Activated T-cell treated with anti-CD3 and anti-CD28 coated beads, Interleukin-2, amount 50 U/mL, for 1 hour (primary cell): ENCODE data around the gene SLC22A3.
"Not testable (repeated sequence)": the region's sequence is repeated elsewhere in the genome, so short reads cannot be mapped to it uniquely, and the experiment has no call there.

Experiments
- DNase-seq: peaks from one replicate; pipeline ENCODE4 v3.0.0-alpha.2; 2020

SLC22A3 gene

DNA sequence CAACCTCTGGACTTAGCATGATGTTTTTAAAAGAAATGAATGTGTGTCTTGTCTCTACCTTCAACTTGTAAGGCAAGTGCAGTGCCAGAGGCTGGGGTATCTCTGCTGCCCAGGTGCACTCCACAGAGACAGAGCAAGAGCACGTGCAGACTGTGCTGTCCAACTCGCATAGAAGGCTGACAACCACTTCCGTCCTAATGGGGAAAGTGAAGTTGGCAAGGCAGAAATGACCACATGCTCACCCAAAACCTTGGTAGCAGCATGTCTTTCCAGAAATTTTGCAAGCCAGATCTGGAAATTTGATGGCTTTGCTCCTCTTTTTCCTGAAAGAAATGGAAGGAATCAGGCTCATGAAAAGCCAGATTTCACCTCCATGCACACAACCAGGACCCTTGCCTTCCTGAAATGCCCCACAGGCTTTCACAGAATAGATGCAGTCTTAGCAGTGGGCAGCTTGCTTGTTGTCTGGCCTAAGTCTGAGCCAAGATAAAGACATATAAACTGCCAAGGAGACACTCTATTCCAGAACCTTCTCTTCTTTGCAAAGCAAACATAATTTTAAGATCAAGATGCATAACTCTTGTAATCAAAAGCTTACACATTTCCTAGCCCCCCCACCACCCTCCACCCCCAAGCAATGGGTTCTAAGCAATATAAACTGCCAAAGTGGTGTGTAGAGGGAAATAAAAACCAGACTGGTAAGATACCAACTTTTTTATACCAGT, 26.8 kb downstream of the SLC22A3 start:
- DNase-seq: no peak

DNA sequence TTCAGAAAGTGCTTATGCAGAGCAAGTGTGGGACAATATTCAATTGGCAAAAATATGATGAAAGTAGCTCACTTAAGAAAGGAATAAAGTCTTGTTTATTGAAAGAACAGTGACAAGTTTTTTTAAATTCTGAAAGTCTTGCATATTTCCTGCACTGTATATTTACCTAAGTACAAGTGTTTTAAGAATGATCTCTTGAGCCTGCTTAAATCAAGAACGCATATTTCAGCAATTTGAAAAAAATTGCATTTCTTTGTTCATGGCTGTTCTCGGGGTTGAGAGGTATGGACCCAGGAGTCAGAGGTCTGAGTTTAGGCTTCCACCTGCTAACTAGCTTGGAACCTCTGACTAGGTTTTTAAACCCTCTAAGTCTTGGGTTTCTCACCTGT, 27.4 kb downstream of the SLC22A3 start:
- DNase-seq: no peak

DNA sequence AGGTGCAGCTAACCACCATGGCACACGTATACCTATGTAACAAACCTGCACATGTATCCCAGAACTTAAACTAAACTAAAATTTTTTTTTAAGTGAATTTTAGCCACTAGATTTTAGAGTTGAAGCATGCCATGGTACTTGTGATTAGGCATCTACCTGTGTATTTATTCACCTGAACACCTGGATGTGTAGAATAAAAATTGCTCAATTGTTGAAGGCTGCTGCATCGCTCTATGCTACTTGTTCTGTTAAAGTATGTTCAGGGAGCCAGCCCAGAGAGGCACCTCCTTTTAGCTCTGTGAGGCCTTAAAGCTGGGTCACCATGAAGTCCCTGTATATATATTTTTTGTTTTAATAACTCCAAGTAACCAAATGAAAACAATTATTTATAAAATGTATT, 28.3 kb downstream of the SLC22A3 start:
- no peak for DNase-seq

DNA sequence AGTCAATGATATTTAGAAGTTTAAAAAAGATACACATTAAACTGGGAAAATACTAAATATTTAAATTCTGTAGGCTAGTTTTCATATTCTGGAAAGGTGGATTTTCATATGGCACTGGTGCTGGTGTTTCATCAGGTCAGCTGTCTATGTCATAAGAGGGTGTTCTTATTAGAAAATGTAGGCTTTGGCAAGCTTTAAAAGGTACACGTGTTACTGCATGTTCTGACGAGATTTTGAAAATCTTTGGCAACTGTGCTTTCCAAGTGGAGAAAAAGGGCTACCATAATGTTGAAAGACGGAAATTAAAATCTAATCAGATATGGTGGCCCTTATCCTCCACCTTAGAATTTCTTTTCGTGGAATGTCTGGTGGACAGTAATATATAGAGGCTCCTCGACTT, 30.0 kb downstream of the SLC22A3 start:
- DNase-seq: no peak

DNA sequence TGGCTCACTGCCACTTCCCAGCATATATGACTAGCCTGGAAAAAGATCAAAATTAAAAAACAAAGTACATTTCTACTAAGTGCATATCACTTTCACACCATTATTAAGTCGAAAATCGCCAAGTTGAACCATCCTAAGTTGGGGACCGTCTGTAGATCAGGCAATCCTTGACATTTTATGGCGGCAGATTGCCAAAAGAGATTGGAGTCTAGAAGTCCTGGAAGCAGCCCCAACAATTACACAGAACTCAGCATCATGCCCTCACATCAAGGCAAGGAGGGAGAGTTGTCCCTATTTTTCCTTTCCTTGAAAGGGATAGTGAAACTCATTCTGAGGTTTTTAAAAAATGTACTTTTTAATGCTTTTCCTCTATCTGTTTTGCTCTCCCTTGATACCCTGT, 30.7 kb downstream of the SLC22A3 start:
- no peak for DNase-seq

DNA sequence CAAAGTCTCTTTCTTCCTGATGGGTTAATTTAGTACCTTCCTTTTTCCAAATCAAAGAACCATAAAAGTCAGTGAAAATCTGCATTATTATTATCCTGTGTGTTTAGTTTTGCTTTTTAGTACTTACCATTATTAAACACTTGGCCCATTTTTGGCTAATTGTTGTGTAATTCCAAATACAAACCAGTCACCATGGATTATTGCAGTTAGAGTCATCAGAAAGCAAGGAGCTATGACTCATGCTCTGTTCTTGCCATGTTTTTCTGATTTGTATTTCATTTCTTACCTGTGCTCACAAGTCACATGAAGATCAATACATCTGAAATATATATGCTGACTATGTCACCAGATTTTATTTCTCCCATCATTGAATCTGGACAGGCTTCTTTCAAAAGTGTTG, 31.3 kb downstream of the SLC22A3 start:
- DNase-seq: no peak

DNA sequence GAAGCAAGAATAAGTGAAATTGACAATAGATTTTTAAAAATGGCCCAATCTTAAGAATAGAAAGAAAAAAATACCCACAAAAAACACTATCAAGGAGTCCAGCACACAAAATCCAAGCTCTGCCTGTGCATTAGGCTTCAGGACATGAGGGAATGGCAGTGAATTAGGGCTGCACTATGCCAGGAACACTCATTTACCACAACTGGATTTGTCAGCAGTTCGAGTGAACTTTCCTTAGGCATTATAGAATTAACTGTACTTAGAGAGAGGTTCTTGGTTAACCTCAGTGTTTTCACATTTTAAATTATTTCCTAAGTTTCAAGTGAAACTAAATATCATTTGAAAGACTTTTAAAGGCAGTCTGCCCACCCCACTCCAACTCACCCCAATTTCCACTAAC, 34.8 kb downstream of the SLC22A3 start:
- no peak for DNase-seq

DNA sequence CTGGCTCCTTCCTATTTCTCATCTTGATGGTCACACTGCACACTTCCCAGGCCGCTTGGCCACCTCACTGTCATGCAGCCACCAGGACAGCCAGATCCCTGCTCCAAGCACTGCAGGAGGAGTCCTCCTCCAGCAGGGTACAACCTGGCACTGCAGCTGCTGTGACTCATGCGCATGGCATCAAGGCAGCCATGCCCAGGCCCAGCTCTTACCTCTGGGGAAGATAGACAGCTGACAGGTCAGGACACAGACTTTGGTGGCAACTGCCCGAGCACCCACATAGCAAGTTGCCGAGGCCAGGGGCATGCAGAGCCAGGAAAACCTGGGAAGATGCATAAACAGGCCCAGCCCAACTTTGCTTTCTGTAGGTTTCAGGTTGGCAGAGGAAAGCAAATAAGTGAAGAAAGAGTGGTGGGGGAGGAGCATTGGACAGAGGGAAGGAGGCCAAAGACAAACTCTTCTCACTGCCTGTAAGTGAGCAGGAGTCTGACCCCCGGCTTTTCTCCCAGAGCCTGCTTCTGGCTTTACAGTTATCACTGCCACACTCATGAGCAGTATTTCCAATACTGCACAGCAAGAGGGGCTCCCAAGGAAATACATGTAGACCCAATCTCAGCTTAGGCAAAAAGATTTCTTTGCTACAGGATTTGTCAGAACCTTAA, 38.8 kb downstream of the SLC22A3 start:
- no peak for DNase-seq

DNA sequence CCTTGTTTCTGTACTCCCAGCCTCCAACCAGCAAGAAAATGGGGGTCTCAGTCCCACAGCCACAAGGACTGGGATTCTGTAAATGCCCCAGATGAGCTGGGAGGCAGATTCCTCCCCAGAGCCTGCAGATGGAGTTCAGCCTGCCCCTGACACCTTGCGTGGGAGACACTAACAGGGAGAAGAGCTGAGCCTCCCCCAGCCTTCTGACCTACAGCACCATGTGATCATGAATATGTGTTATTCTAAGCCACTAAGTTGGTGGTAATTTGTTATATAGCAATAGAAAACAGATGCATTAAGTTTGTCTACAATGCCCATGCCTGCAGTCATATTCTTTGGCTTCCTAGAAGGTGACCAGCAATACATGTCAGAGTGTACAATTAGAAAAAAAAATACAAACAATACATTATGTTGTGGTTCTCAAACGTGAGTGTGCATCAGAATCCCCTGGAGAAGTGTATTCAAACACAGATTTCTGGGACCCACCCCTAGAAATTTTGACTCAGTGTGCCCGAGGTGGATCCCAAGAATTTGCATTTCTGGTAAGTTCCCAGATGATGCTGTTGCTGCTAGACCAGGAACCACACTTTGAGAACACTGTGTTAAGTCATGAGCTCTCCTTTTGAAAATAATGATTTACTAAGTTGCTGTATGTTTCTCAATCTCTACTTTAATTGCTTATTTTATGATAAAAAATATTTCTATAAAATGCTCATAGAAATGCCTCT, 39.9 kb downstream of the SLC22A3 start:
- no peak for DNase-seq

DNA sequence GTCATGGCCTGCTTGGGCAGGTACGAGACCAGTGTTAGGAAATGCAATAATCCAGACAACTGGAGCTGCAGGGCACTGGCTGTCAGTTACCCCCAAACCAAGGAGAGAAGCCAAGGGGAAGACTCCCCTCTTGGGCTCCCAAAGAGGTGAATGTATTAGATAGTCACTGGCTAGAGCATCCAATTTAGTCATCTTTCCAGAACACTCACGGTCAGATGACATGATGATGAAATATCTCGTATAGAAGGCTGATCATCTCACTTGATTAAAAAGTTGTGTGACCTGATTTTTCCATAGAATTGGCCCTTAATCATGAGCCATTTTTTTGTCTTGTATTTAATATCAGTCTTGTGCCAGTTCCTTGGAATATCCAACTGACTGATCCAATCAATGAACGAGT, 40.7 kb downstream of the SLC22A3 start:
- DNase-seq: no peak

DNA sequence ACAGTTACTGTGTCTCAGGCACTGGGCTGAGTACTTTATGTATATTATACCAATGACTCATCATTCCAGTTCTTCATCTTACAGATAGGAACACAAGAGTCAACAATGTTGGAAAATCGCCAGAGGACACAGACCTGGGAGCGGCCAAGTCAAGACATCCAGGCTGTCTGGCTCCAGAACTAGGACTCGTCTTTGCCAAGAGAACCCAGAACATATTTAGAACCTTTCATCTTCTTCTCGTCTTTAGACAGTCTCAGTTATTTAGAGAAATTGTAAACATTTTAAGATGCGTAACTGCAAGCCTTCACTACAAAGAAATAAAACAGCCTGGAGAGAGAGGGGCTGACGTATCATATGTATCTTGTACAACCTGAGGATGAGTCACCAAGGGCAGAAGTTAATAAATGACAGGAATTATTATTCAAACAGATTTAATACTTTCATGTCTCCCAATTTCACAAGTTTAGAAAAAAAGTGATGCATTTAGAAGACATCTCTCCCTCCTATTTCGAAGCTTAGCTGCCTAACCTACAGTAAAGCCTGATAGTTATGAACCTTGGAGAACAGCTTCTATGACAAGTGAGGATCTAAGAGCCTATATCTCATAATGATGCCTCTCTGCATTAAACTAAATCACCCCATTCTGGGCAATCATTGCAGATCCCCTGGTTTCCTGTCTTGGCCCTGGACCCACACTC, 43.4 kb downstream of the SLC22A3 start:
- DNase-seq: no peak

DNA sequence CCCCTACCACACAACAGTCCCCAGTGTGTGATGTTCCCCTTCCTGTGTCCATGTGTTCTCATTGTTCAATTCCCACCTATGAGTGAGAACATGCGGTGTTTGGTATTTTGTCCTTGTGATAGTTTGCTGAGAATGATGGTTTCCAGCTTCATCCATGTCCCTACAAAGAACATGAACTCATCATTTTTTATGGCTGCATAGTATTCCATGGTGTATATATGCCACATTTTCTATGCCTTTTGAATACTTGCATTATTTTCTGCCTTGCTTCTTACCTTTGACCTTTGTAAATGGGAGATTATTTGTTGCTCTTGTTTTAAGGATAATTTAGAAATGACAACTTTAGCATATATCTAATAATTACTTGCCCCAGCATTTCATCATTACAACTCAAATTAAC, 45.3 kb downstream of the SLC22A3 start:
- not testable (repeated sequence) for DNase-seq

DNA sequence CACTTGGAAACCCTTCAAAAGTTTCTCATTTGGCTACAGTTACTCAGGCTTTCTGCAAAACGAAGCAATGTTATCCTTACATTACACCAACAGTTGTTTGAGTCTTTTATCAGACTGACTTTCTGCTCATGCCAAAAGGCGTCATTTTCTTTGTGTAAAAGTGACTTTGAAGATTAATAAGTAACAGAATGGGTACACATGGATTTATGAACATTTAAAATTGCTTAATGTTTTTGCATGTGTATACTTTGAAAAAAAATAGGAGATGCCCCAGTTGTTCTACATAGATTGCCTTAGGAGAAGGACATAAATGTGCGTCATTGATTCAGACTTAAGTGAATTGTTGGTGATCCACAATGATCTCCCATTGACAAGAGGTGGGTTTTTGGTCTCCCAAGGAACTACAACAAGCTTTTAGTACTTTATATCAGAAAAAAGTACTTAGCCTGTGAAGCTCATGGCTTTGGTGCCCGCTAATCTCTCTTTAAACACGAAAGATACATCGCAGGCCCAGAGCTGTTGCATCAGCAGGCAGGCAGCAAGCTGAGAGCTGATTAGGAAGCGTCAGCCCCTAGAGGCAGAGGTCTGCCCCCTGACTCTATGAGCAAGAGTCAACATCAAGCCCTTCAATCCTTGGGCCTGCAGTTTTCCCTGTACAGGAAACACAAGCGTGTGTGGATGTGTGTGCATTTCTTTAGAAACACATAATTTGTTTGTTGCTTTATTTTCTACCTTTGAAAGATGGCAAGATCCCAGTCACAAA, 45.9 kb downstream of the SLC22A3 start:
- no peak for DNase-seq

DNA sequence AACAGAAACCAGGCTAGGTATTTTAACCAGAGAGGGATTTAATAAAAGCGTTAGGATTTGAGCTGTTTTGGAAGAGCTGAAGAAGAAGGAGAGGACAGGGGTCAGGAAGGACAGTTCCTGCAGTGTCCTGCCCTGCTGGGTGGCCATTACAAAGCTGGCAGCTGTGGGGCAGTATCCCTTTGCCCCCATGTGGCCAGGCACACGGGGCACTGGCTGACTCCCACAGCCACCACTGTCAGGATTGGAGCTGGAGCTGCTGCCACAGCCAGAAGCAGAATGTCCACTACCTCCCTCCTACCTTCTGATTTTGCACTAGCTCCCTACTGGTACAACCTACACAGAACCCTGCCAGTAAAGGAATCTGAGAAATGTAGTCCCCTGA, 46.5 kb downstream of the SLC22A3 start:
- no peak for DNase-seq

DNA sequence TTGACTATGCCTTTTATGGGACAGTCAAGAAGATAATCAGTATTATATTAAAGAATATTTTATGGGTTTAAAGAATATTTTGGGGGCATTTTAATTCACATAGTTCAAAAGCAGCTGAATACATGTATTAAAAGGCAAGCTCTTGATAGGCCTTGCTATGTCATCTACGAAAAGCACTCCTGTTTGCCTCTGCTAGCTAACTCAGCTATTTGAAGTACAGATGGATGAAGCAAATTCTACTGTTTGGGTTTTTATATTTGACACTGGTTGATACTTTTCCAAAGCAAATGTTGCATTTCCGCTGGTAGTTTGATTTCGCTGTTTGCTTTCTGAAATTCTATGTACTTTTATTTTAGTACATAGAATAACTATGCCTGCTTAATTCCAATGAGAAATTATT, 47.0 kb downstream of the SLC22A3 start:
- no peak for DNase-seq

DNA sequence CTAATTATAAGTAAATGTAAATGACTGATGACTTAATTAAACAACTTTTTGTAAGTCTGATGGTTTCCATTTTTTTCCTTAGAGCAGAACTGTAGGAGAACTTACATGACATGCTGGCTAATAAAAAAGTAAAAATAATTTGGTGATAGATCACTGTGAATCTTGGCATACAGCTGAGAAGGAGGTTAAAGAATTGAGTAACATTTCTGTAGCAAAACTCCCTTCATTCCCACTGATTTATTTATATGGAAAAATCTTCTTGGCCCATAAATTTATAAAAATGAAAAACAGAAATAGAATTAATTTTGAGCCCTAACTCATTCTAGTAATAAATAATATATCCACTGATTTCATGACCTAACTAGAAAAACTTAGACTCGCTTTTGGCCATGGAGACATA, 48.1 kb downstream of the SLC22A3 start:
- DNase-seq: no peak

DNA sequence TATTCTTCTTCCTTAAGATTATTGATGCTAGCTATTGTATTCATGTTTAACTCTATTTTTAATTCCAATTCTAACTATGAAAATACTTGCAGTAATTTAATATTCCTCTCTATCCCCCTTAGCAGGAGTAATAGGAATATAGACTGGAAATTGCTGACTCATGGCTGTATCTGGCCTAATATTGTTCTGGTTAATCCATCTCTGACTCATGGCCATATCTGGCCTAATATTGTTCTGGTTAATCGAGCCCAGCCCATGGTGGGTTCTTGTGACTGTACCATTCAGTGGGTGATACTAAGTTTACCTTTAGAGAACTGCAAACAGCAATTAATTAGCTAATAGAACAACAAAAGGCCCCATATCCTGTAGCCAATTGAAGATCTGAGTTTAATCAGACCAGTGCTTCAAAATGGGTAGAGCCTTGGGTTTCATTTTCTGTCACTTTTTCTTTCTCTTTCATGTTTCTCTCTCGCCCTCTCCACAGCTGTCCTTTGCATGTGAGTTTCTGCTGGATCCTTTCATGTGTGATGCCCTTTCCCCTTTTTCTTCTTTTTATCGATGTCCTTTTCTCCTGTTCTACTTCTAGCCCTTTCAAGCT, 50.6 kb downstream of the SLC22A3 start:
- DNase-seq: no peak

DNA sequence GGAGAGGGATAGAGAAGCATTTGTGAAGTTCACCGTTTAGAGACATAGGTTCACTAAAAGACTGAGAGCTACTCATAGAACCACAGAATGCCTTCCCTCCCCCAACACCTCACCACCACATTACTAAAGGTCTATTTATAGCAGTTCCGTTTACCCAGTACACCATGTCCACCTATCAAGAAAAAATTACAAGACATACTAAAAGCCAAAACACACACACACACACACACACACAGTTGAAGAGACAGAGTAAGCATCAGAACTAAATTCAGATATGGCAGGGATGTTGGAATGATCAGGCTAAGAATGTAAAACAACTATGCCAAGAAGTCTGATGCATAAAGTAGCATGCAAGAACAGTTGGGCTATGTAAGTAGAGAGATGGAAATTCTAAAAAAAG, 52.3 kb downstream of the SLC22A3 start:
- no peak for DNase-seq

DNA sequence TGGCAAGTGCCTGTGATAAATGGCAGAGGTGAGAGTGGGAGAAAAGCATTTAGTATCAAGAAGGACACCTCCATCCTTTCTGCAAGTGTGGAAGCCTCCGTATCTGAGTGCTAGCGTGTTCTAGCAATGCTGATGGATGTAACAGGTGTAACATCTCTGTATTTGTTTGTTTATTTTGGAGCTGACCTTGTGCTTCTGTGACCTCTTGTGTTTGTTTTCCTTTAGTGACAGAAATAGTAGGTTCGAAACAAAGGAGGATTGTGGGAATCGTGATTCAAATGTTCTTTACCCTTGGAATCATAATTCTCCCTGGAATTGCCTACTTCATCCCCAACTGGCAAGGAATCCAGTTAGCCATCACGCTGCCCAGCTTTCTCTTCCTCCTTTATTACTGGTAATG, 60.4 kb downstream of the SLC22A3 start:
- DNase-seq: no peak

DNA sequence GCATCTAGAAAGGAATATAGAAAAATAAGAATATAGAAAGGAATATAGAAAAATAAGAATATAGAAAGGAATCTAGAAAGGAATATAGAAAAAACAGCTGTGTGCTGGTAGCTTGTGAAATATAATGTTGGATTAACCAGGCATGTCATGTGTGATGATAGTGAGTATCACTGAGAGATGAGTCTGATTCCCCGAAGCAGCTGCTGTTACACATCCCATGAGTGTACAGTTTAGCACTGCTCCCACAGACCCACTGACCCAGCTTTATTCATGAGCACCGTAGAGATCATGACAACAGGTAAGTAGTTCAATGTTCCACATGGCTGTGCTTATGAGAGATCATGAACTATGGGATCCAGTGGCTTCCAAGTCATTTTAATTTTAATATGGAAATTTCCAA, 64.8 kb downstream of the SLC22A3 start:
- DNase-seq: no peak

DNA sequence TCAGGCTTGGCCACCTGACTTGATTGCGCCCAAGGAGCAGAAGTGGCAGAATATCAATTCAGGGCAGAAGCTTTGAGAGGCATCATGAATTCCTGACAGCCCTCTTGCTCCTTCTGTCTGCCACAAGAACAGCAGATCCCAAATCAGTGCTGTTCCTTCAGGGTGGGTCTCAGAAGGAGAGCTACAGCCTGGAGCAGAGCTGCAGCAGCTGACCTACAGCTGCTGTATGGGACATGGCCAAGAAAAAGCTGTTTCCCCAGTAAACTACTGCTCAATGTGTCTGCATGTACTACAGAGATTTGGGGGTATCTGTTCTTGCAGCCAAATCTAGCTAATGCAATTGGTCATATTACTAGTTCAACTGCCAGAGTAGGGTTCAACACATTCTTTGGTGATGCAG, 69.0 kb downstream of the SLC22A3 start:
- DNase-seq: no peak

DNA sequence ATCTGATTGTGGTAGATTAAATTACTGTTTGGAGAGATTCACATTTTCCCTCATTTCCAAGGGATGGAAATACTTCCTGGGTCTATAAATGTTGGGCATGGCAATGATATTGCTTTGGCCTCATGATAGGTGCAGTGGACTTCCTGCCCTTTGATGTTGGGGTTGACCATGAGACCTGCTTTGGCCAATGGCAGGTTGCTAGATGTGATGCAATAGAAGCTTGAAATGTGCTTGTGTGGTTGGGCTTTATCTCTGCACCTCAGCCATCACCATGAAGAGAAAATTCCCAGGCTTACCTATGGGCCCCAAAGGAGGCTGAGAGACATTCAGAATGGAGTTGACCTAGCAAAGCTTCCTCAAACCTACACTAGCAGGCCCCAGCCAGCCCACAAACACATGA, 69.4 kb downstream of the SLC22A3 start:
- no peak for DNase-seq

DNA sequence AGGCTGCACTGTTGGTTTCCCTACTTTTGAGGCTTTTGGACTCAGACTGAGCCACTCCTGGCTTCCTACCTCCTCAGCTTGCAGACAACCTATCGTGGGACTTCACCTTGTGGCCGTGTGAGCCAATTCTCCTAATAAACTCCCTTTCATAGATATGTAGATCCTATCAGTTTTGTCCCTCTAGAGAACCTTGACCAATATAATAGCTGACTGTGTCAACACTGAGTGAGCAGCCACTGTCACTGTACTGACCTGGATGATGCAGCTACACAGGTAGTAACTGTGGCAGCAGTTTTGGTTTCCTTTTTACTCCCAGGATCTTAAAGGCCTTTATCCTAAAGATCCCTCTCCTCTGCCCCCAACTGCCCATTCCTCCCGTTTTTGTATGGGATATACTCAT, 70.2 kb downstream of the SLC22A3 start:
- no peak for DNase-seq
